GM20000 (cell line): Measurements from ENCODE around the gene COL23A1.

Experiments used
- DNase-seq: peaks from one replicate; pipeline ENCODE4 v3.0.0; 2012; ENCODE audit warnings: low spot score
- TF ChIP-seq, protein P1 (sequence below): IDR thresholded peaks from 2 replicates; pipeline ENCODE4 v1.5.1; 2012; ENCODE audit warnings: mild to moderate bottlenecking, control low read depth; ENCODE audit errors: extremely low read depth, missing control alignments

The COL23A1 gene

DNA sequence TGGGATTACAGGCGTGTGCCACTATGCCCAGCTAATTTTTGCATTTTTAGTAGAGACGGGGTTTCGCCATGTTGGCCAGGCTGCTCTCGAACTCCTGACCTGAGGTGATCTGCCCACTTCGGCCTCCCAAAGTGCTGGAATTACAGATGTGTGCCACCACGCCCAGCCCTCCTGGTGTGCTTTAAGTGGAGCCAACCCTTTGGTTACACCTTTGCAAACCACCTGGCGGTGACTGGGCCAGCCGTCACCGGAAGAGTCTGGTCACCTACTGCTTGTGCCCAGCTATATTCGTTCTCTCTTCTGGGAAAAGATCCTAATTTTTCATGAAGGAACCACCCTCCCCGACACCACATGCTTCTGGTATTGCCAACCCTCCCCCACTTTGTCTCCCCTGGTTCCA lies 35.9 kb downstream of the COL23A1 start:
- TF ChIP-seq, protein P1, sequence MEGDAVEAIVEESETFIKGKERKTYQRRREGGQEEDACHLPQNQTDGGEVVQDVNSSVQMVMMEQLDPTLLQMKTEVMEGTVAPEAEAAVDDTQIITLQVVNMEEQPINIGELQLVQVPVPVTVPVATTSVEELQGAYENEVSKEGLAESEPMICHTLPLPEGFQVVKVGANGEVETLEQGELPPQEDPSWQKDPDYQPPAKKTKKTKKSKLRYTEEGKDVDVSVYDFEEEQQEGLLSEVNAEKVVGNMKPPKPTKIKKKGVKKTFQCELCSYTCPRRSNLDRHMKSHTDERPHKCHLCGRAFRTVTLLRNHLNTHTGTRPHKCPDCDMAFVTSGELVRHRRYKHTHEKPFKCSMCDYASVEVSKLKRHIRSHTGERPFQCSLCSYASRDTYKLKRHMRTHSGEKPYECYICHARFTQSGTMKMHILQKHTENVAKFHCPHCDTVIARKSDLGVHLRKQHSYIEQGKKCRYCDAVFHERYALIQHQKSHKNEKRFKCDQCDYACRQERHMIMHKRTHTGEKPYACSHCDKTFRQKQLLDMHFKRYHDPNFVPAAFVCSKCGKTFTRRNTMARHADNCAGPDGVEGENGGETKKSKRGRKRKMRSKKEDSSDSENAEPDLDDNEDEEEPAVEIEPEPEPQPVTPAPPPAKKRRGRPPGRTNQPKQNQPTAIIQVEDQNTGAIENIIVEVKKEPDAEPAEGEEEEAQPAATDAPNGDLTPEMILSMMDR = no peak
- DNase-seq = no peak

- no peak for DNase-seq
- TF ChIP-seq, protein P1 = no peak
These were observed 36.7 kb downstream of the COL23A1 start for GRCh38 chr5:178553517-178553916.

DNA sequence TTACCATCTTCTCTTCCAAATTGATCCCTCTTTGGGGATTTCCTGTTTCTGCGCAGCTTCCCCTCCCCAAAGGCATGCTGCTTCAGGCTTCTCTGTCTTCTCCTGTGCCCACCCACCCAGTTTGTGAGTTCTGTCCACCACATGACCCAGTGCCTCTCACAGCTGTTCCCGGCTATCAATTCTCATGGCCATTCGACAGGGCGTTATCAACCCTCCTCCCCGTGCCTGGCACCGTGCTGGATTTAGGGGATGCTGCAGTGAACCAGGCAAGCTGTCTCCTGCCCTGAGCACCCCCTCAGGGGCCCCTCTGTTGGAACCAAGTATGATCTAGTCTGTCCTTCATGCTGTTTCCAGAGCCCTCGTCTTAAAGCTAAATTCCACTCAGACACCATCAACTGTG lies 38.7 kb downstream of the COL23A1 start:
- no peak for DNase-seq
- TF ChIP-seq, protein P1 = no peak

DNA sequence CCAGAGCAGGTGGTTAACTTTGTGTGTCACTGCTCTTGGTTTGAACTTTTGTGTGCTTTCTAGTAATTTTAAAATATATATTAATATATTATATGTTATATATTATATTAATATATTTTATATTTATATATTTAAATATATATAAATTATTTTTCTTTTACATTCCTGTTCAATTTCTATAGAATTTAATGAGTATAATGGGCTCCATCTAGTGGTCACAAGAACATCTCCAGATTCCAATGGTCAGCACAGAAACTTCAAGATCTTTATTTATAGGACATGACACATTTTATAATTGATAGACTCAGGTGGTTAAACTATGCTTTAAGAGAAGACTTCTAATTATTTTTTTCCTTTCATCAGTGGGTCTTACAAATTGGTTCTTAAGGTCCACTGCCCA lies 39.1 kb downstream of the COL23A1 start:
- TF ChIP-seq, protein P1 = no peak
- DNase-seq = peak; percentile 49

DNA sequence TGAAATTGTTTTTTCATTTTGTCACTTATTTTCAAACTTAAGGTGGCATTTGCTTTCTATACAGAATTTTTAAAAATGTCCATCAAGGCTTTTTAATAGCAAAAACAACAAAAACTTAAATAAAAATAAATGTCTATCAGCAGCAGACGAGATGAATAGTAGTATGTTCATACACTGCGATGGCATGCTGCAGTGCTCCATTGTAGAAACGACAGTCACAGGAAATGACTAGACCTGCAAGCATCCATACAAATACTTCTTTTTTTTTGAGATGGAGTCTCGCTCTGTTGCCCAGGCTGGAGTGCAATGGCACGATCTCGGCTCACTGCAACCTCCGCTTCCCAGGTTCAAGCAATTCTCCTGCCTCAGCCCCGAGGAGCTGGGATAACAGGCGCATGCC lies 41.4 kb downstream of the COL23A1 start:
- TF ChIP-seq, protein P1 = no peak
- DNase-seq = no peak

DNA sequence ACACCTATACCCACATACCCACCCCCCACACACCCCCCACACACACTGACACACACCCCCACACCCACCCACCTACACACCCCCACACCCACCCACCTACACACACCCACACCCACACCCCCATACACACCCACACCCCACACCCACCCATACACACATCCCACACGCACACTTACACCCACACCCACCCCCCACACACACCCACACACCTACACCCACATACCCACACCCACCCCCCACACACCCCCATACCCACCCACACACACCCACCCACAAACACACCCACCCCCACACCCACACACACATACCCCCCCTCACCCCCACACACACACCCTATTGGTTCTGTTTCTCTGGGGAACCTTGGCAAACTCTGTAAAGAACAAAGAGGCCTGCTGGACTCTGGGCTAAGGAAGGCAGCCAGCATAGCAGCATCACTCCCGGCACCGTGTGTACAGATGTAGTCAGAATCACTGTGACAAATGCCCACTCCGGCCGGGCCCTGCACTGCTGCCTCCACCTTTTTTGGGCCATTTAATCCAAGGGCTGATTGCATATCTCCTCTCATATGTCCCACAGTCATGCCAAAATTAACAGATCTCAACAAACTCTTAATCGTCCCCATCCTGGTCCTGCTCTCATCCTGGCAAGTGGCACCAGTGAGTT lies 42.3 kb downstream of the COL23A1 start:
- no peak for DNase-seq
- TF ChIP-seq, protein P1 = no peak

GRCh38 chr5:178547052-178547666 lies 43.0 kb downstream of the COL23A1 start:
- TF ChIP-seq, protein P1 = no peak
- no peak for DNase-seq
